Measurements from ENCODE around the gene ZBED3.

Gene ZBED3

DNA sequence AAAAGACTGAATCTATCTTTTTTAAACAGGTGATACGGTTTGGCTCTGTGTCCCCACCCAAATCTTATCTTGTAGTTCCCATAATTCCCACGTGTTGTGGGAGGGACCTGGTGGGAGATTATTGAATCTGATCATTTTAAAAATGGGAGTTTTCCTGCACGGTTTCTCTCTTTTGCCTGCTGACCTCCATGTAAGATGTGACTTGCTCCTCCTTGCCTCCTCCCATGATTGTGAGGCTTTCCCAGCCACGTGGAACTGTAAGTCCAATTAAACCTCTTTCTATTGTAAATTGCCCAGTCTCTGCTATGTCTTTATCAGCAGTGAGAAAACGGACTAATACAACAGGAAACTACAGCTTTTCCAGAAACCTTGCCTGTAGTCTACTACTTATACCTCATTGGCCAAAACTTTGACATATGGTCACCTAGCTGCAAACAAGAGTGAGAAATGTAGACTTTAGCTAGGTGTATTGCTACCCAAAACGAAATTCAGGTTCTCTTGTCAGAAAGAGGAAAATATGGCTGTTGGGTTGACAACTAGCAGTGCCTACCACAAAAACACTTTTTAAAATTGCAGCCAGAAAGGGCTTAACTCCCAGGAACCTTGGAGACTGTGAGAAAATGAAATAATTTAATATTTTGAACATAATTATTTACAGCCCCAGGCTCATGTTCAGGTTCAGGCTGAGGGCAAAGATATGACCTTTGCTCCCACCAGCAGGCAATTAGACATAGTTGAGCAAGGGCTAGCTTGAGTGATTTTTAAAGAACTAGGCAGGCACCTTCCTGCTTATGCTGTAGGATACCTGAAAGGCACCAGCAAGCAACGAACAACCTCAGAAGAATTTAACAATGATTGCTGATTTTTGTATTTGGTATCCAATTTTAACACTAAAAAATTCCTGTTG, 64.3 kb downstream of the ZBED3 start:
- TF ChIP-seq, protein P1, sequence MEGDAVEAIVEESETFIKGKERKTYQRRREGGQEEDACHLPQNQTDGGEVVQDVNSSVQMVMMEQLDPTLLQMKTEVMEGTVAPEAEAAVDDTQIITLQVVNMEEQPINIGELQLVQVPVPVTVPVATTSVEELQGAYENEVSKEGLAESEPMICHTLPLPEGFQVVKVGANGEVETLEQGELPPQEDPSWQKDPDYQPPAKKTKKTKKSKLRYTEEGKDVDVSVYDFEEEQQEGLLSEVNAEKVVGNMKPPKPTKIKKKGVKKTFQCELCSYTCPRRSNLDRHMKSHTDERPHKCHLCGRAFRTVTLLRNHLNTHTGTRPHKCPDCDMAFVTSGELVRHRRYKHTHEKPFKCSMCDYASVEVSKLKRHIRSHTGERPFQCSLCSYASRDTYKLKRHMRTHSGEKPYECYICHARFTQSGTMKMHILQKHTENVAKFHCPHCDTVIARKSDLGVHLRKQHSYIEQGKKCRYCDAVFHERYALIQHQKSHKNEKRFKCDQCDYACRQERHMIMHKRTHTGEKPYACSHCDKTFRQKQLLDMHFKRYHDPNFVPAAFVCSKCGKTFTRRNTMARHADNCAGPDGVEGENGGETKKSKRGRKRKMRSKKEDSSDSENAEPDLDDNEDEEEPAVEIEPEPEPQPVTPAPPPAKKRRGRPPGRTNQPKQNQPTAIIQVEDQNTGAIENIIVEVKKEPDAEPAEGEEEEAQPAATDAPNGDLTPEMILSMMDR (IDR thresholded peaks at IDR 0.05): no peak

Measured in LNCAP (cell line).